HCT116 (cell line): ENCODE data around the gene TFEB. TPM values are rescaled to one million over a fixed set of nuclear protein-coding genes. Genes with fewer than 3 reads are reported as not detected.

ENCODE experiments used
- ATAC-seq: fragments of 200-7000 bp; cut with Tn5 transposase; 2 replicates; pipeline ENCODE4 v1.9.1; 2020; ENCODE audit warnings: mild to moderate bottlenecking, moderate library complexity
- BruUV-seq: library from RNA; stranded (reverse); fragments of 400-500 nt; replicated peaks from 2 replicates; lab custom pipeline; 2021; lab: Mats Ljungman, UMichigan
- CTCF ChIA-PET: fragments of 300-600 bp; sonication (Branson Sonifier 250); formaldehyde crosslinking; loops from one replicate; lab custom pipeline; 2021; ENCODE audit warnings: antibody characterized with exemption; lab: Charles Lee
- POLR2A ChIA-PET: fragments of 300-600, 350-600 bp; sonication (Branson Sonifier 250); formaldehyde crosslinking; loops from one replicate; lab custom pipeline; 2021; ENCODE audit warnings: antibody characterized with exemption; lab: Charles Lee
- RAD21 ChIA-PET, 2 experiments: fragments of 300-600 bp; sonication (Branson Sonifier 250); formaldehyde crosslinking; loops; one replicate each; lab custom pipeline; 2023; ENCODE audit warnings: low total read pairs in 2 of 2; ENCODE audit not compliant: uncharacterized antibody in 2 of 2, unreplicated experiment in 2 of 2, low non-redundant PET in 1 of 2; lab: Charles Lee
- DNase-seq: peaks from one replicate; pipeline ENCODE4 v3.0.0-alpha.2; 2010; ENCODE audit warnings: low read depth, low spot score
- H2AFZ ChIP-seq: fragments of 200-600 bp; shearing (Covaris generic), sonication (generic); 2 replicates; pipeline ENCODE4 v1.6.1; 2017; ENCODE audit warnings: low read depth, mixed run types, mixed read lengths, antibody characterized with exemption, low read length; ENCODE audit not compliant: poor library complexity, severe bottlenecking
- H3K27ac ChIP-seq: 2 replicates; pipeline ENCODE4 v1.5.1; 2012; ENCODE audit warnings: low read depth, low read length
- H3K27me3 ChIP-seq: fragments of 200-600 bp; sonication (generic); 2 replicates; pipeline ENCODE4 v1.6.1; 2016; ENCODE audit warnings: mixed run types, low read length, mixed read lengths; ENCODE audit not compliant: insufficient read depth
- H3K36me3 ChIP-seq, 2 experiments: fragments of 200-500 bp in 1 of 2; fragments of 200-600 bp in 1 of 2; sonication (Bioruptor generic) in 1 of 2; sonication (generic) in 1 of 2; 2 replicates each; pipeline versions ENCODE4 v1.5.1 to v1.6.1; 2014 to 2016; ENCODE audit warnings: low read length in 2 of 2, inconsistent platforms in 1 of 2, mixed read lengths in 1 of 2, mixed run types in 1 of 2; ENCODE audit not compliant: insufficient read depth in 2 of 2, control insufficient read depth in 1 of 2
- H3K4me1 ChIP-seq, 2 experiments: fragments of 200-600 bp in 1 of 2; sonication (generic) in 1 of 2; 2 replicates each; pipeline versions ENCODE4 v1.5.1 to v1.6.1; 2012 to 2017; ENCODE audit warnings: low read length in 2 of 2, inconsistent platforms in 1 of 2, mild to moderate bottlenecking in 1 of 2, mixed read lengths in 1 of 2, mixed run types in 1 of 2, moderate library complexity in 1 of 2; ENCODE audit not compliant: insufficient read depth in 2 of 2, control insufficient read depth in 1 of 2
- H3K4me2 ChIP-seq: fragments of 200-600 bp; sonication (generic); 2 replicates; pipeline ENCODE4 v1.6.1; 2017; ENCODE audit warnings: mixed run types, low read length, mixed read lengths
- H3K4me3 ChIP-seq, 2 experiments: fragments of 200-600 bp in 1 of 2; sonication (generic) in 1 of 2; replicated peaks in 1 of 2; 2 replicates each; pipeline ENCODE4 v1.5.1; 2011 to 2016; ENCODE audit warnings: low read length in 2 of 2, control low read depth in 1 of 2, low read depth in 1 of 2, mild to moderate bottlenecking in 1 of 2, mixed read lengths in 1 of 2, mixed run types in 1 of 2
- H3K79me2 ChIP-seq: fragments of 200-600 bp; sonication (generic); 2 replicates; pipeline ENCODE4 v1.6.1; 2017; ENCODE audit warnings: mild to moderate bottlenecking, mixed run types, low read length, moderate library complexity, mixed read lengths; ENCODE audit not compliant: insufficient read depth
- H3K9ac ChIP-seq: fragments of 200-600 bp; sonication (generic); 2 replicates; pipeline ENCODE4 v1.6.1; 2016; ENCODE audit warnings: low read length, mixed read lengths
- H3K9me2 ChIP-seq: fragments of 200-600 bp; sonication (generic), shearing (Covaris generic); 2 replicates; pipeline ENCODE4 v1.6.1; 2017; ENCODE audit warnings: mixed run types, mild to moderate bottlenecking, moderate library complexity; ENCODE audit not compliant: insufficient read depth
- H3K9me3 ChIP-seq, 2 experiments: fragments of 200-500 bp in 1 of 2; fragments of 200-600 bp in 1 of 2; sonication (Bioruptor generic) in 1 of 2; sonication (generic) in 1 of 2; 2 replicates each; pipeline ENCODE4 v1.6.1; 2014 to 2017; ENCODE audit warnings: low read length in 2 of 2, mixed read lengths in 2 of 2, inconsistent platforms in 1 of 2, low read depth in 1 of 2, mild to moderate bottlenecking in 1 of 2, mixed run types in 1 of 2, moderate library complexity in 1 of 2; ENCODE audit not compliant: control insufficient read depth in 1 of 2, insufficient read depth in 1 of 2
- H4K20me1 ChIP-seq: fragments of 200-600 bp; sonication (generic), shearing (Covaris generic); 2 replicates; pipeline ENCODE4 v1.6.1; 2017; ENCODE audit warnings: mixed run types, mild to moderate bottlenecking, moderate library complexity; ENCODE audit not compliant: insufficient read depth
- CBX3 ChIP-seq: IDR thresholded peaks from 2 replicates; pipeline ENCODE4 v1.6.1; 2012; ENCODE audit warnings: low read depth
- EZH2 ChIP-seq: fragments of 200-600 bp; sonication (generic); IDR thresholded peaks from 2 replicates; pipeline ENCODE4 v1.6.1; 2017; ENCODE audit warnings: antibody characterized with exemption, mixed run types
- POLR2A ChIP-seq: IDR thresholded peaks from 2 replicates; pipeline ENCODE4 v1.7.0; 2011; ENCODE audit warnings: borderline replicate concordance; ENCODE audit not compliant: insufficient read depth, insufficient read length; ENCODE audit errors: extremely low read depth
- RAD21 ChIP-seq: IDR thresholded peaks from 2 replicates; pipeline ENCODE4 v1.6.1; 2012; ENCODE audit warnings: low read depth, mild to moderate bottlenecking
- SRF ChIP-seq: IDR thresholded peaks from 2 replicates; pipeline ENCODE4 v1.6.1; 2012; ENCODE audit warnings: low read depth
- TCF7L2 ChIP-seq: IDR thresholded peaks from 2 replicates; pipeline ENCODE4 v1.7.0; 2011; ENCODE audit warnings: borderline replicate concordance, inconsistent platforms; ENCODE audit not compliant: insufficient read depth, insufficient read length; ENCODE audit errors: extremely low read depth
- ZNF274 ChIP-seq: fragments of 200-500 bp; sonication (Bioruptor generic); IDR thresholded peaks from 2 replicates; pipeline ENCODE4 v1.6.1; 2014; ENCODE audit warnings: mild to moderate bottlenecking, low read depth, low read length, inconsistent platforms
- intact Hi-C: fragments of 100-400 bp; cut with micrococcal nuclease; formaldehyde crosslinking; loops from 2 replicates; pipeline ENCODE4 v1.10.0; 2022
- total RNA-seq: library from RNA; stranded (reverse); gene quantifications from one replicate; pipeline ENCODE4 v1.2.1, GENCODE V29; 2021; ENCODE audit not compliant: unreplicated experiment
- TF ChIP-seq, protein P1 (sequence below): IDR thresholded peaks from 2 replicates; pipeline ENCODE4 v1.6.1; 2012; ENCODE audit warnings: low read depth

Gene TFEB
- total RNA-seq, 1 experiment from 2014 or later: 4.8 TPM

- TF ChIP-seq RAD21 (no peak), CBX3 (no peak)
- TF ChIP-seq, all 23 proteins: peak for 0
These were observed 40.0 kb upstream of the TFEB start (continued) for GRCh38 chr6:41775293-41775882.

DNA sequence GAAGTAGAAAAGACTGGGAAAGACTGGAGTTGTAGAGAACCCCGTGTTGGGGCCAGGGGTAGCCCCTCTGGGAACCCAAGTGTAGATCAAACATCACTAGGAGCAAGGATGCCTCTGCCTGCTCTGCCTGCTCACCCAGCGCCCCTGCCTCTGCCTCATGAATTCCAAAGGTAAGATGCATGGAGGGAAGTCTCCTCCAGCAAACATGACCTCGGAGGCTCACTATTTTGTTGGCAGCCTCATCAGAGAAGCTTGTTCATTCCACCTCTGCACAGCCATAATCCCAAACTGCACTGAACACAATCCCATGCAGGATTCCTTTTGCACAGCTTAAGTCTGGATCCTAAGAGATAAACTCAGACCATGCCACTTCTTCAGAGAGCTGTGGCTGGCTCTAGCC lies 39.4 kb upstream of the TFEB start:
- no TSS peak for BruUV-seq
- no peak for ATAC-seq
- TF ChIP-seq EZH2 (no peak), POLR2A (no peak), SRF (no peak), TCF7L2 (no peak), CBX3 (no peak), ZNF274 (no peak)
- TF ChIP-seq, protein P1, sequence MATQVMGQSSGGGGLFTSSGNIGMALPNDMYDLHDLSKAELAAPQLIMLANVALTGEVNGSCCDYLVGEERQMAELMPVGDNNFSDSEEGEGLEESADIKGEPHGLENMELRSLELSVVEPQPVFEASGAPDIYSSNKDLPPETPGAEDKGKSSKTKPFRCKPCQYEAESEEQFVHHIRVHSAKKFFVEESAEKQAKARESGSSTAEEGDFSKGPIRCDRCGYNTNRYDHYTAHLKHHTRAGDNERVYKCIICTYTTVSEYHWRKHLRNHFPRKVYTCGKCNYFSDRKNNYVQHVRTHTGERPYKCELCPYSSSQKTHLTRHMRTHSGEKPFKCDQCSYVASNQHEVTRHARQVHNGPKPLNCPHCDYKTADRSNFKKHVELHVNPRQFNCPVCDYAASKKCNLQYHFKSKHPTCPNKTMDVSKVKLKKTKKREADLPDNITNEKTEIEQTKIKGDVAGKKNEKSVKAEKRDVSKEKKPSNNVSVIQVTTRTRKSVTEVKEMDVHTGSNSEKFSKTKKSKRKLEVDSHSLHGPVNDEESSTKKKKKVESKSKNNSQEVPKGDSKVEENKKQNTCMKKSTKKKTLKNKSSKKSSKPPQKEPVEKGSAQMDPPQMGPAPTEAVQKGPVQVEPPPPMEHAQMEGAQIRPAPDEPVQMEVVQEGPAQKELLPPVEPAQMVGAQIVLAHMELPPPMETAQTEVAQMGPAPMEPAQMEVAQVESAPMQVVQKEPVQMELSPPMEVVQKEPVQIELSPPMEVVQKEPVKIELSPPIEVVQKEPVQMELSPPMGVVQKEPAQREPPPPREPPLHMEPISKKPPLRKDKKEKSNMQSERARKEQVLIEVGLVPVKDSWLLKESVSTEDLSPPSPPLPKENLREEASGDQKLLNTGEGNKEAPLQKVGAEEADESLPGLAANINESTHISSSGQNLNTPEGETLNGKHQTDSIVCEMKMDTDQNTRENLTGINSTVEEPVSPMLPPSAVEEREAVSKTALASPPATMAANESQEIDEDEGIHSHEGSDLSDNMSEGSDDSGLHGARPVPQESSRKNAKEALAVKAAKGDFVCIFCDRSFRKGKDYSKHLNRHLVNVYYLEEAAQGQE: no peak

More for the DNA sequence above, 39.4 kb upstream of the TFEB start:
- Histone ChIP-seq H3K27ac (no peak overlapping the region), H3K9ac (no peak overlapping the region), H3K4me1 (peaks cover 4 to 10% of the 10 kb centered on the region in 2 experiments; a peak in 1 of 4 replicates), H3K79me2 (no peaks in the 10 kb centered on the region), H3K4me3 (no peak overlapping the region), H3K27me3 (no peaks in the 10 kb centered on the region), H4K20me1 (no peaks in the 10 kb centered on the region), H3K36me3 (peaks cover 0 to 5% of the 10 kb centered on the region in 2 experiments; a peak in 2 of 4 replicates), H2AFZ (no peak overlapping the region), H3K9me3 (no peaks in the 10 kb centered on the region), H3K9me2 (no peaks in the 10 kb centered on the region), H3K4me2 (no peak overlapping the region)
- ChIA-PET POLR2A (no interaction called here), RAD21 (no interaction called here), CTCF (interaction anchor here (1.0 kb wide), 1 partner anchor 70 kb away, joined by 4 read pairs; no protein-coding TSS in a partner anchor)
- no peak for DNase-seq
- intact Hi-C loops: loop anchor here (10.0 kb wide), 1 partner anchor 170 kb away; no protein-coding TSS in a partner anchor
